BE2C (cell line): ENCODE results near the gene MT1M.
A peak's percentile ranks its signal among the peaks of the same experiment; 100 is the strongest.
"Not testable (repeated sequence)": the region's sequence is repeated elsewhere in the genome, so short reads cannot be mapped to it uniquely, and the experiment has no call there.

Experiments used
- DNase-seq: peaks from one replicate; pipeline ENCODE4 v3.0.0-alpha.2; 2020
- H3K27me3 ChIP-seq: fragments of 250-450 bp; sonication (Bioruptor Pico); 2 replicates; pipeline ENCODE4 v1.5.1; 2020; ENCODE audit warnings: mild to moderate bottlenecking
- H3K36me3 ChIP-seq: fragments of 250-450 bp; sonication (Bioruptor Pico); 2 replicates; pipeline ENCODE4 v1.5.1; 2020; ENCODE audit warnings: mild to moderate bottlenecking
- H3K4me1 ChIP-seq: fragments of 250-450 bp; sonication (Bioruptor Pico); 2 replicates; pipeline ENCODE4 v1.5.1; 2020
- H3K4me3 ChIP-seq: 2 replicates; pipeline ENCODE4 v1.5.1; 2011; ENCODE audit warnings: low read depth, low read length
- H3K9me3 ChIP-seq: fragments of 250-450 bp; sonication (Bioruptor Pico); 2 replicates; pipeline ENCODE4 v1.5.1; 2020
- CTCF ChIP-seq: IDR thresholded peaks from 2 replicates; pipeline ENCODE4 v1.5.1; 2012; ENCODE audit warnings: mild to moderate bottlenecking, low read depth, low read length

Gene MT1M

GRCh38 chr16:56667581-56668571 is 35.4 kb downstream of the MT1M start, which contains the start of gene MT1G:
Gene MT1G (minus strand): TSS chr16:56668065. CDS start chr16:56667993, 72 bp downstream.
- no peaks in the 10 kb centered on the region for H3K36me3 ChIP-seq
- no peaks in the 10 kb centered on the region for H3K4me1 ChIP-seq
- no peak for TF ChIP-seq CTCF
- DNase-seq = peak; percentile 29
- H3K9me3 ChIP-seq = no peaks in the 10 kb centered on the region
- H3K4me3 ChIP-seq = no peak within 1 kb of the TSS
- H3K27me3 ChIP-seq = peaks cover 90% of the 10 kb centered on the region

- Histone ChIP-seq H3K27me3 (peaks cover 80% of the 10 kb centered on the region), H3K36me3 (no peaks in the 10 kb centered on the region), H3K4me1 (no peaks in the 10 kb centered on the region), H3K4me3 (no peak within 1 kb of the TSS), H3K9me3 (no peaks in the 10 kb centered on the region)
- no peak for TF ChIP-seq CTCF
- DNase-seq = no peak
Measured at GRCh38 chr16:56669005-56669839, 36.8 kb downstream of the MT1M start, which contains the start of gene MT1H. Gene MT1H (plus strand): TSS chr16:56669814. CDS start chr16:56669885, 71 bp downstream.

GRCh38 chr16:56669840-56670619 is 37.6 kb downstream of the MT1M start:
- Histone ChIP-seq H3K4me1 (no peaks in the 10 kb centered on the region), H3K9me3 (no peaks in the 10 kb centered on the region), H3K4me3 (no peak overlapping the region), H3K36me3 (no peaks in the 10 kb centered on the region), H3K27me3 (peaks cover 73% of the 10 kb centered on the region)
- no peak for DNase-seq
- no peak for TF ChIP-seq CTCF

GRCh38 chr16:56670620-56670934 is 38.1 kb downstream of the MT1M start:
- H3K27me3 ChIP-seq = peaks cover 68% of the 10 kb centered on the region

GRCh38 chr16:56671691-56672090 is 39.2 kb downstream of the MT1M start:
- H3K9me3 ChIP-seq, H3K36me3 ChIP-seq, H3K4me1 ChIP-seq, DNase-seq, H3K4me3 ChIP-seq: not testable (repeated sequence)
- peaks cover 62% of the 10 kb centered on the region for H3K27me3 ChIP-seq

More at GRCh38 chr16:56670620-56670934, 38.1 kb downstream of the MT1M start:
- no peaks in the 10 kb centered on the region for H3K36me3 ChIP-seq
- H3K4me3 ChIP-seq = no peak overlapping the region
- no peaks in the 10 kb centered on the region for H3K4me1 ChIP-seq
- no peak for TF ChIP-seq CTCF
- H3K9me3 ChIP-seq = no peaks in the 10 kb centered on the region
- DNase-seq = no peak

GRCh38 chr16:56672171-56672570 is 39.7 kb downstream of the MT1M start:
- H3K4me3 ChIP-seq, H3K36me3 ChIP-seq, DNase-seq, H3K9me3 ChIP-seq, H3K4me1 ChIP-seq: not testable (repeated sequence)
- H3K27me3 ChIP-seq = peaks cover 57% of the 10 kb centered on the region
